ENCODE data around the gene CMTM1.

DNA sequence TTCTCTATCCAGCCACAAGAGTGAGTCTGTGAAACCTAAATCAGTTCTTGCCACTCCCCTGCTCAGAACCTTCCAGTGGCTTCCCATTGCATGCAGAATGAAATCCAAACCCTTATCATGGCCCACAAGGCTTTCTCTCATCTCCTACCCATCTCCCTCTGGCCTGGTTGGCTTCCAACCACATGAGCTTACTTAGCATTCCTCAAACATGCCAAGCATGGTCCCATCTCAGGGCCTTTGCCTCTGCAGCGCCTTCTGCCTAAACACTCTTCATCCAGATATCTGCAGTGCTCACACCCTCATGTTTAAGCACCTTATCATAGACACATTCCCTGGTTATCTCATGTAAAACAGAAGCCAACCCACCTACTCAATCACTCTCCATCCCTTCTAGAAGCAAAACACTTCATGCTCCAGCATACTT is 31.9 kb upstream of the CMTM1 start:
- no peak for TF ChIP-seq CTCF (IDR thresholded peaks at IDR 0.05)
- no peak for TF ChIP-seq EP300 (IDR thresholded peaks at IDR 0.05)
- TF ChIP-seq POLR2A (IDR thresholded peaks at IDR 0.05): no peak
